ENCODE measurements around the gene MAGEA9.

DNA sequence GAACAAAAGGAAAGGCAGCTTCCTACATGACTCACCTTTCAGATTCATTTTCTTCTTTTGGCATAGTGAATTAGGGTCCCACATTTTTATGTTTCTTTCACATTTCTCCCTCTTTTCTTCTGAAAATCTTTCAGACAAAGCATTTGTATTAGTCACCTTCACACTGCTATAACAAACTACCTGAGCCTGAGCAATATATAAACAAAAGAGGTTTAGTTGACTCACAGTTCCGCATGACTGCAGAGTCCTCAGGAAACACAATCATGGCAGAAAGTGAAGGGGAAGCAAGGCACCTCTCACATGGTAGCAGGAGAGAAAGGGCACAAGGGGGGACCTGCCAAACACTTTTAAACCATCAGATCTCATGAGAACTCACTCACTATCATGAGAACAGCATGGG, 36.9 kb downstream of the MAGEA9 start:
- TF ChIP-seq, protein P1, sequence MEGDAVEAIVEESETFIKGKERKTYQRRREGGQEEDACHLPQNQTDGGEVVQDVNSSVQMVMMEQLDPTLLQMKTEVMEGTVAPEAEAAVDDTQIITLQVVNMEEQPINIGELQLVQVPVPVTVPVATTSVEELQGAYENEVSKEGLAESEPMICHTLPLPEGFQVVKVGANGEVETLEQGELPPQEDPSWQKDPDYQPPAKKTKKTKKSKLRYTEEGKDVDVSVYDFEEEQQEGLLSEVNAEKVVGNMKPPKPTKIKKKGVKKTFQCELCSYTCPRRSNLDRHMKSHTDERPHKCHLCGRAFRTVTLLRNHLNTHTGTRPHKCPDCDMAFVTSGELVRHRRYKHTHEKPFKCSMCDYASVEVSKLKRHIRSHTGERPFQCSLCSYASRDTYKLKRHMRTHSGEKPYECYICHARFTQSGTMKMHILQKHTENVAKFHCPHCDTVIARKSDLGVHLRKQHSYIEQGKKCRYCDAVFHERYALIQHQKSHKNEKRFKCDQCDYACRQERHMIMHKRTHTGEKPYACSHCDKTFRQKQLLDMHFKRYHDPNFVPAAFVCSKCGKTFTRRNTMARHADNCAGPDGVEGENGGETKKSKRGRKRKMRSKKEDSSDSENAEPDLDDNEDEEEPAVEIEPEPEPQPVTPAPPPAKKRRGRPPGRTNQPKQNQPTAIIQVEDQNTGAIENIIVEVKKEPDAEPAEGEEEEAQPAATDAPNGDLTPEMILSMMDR (IDR thresholded peaks at IDR 0.05; ENCODE audit: borderline replicate concordance, extremely low read depth, low read length, poor library complexity, severe bottlenecking) = no peak
- TF ChIP-seq EZH2 (IDR thresholded peaks at IDR 0.05; ENCODE audit: borderline replicate concordance, low read depth, low read length, severe bottlenecking) = no peak

All from DND-41 (cell line).